ENCODE data around the gene AKAP6.

DNA sequence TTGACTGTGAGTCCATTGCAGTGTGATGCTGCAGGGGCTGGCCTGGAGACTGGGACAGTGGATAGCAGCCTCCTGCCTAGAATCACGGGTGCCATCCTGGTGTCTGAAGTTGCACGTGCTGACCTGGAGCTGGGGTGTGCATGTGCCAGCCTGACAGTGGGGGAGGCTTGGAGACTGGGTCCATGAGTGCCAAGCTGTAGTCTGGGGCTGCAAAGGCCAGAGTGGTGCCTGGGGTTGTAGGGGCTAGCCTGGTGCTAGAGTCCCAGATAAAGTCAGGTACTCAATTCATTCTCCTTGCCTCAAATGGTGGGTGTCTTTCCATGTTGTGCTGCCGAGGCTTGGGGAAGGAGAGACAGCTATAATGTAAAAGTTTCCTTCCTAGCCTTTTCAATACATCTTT is 427.7 kb downstream of the AKAP6 start:
- TF ChIP-seq, protein P1, sequence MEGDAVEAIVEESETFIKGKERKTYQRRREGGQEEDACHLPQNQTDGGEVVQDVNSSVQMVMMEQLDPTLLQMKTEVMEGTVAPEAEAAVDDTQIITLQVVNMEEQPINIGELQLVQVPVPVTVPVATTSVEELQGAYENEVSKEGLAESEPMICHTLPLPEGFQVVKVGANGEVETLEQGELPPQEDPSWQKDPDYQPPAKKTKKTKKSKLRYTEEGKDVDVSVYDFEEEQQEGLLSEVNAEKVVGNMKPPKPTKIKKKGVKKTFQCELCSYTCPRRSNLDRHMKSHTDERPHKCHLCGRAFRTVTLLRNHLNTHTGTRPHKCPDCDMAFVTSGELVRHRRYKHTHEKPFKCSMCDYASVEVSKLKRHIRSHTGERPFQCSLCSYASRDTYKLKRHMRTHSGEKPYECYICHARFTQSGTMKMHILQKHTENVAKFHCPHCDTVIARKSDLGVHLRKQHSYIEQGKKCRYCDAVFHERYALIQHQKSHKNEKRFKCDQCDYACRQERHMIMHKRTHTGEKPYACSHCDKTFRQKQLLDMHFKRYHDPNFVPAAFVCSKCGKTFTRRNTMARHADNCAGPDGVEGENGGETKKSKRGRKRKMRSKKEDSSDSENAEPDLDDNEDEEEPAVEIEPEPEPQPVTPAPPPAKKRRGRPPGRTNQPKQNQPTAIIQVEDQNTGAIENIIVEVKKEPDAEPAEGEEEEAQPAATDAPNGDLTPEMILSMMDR (conservative IDR thresholded peaks at IDR 0.05), result no peak
- TF ChIP-seq ZFX (IDR thresholded peaks at IDR 0.05), result no peak
